Sigmoid colon (tissue), 7 donors: ENCODE data around the gene SPATA6. TPM values are rescaled to one million over a fixed set of nuclear protein-coding genes. Genes with fewer than 3 reads are reported as not detected.
"Not testable (repeated sequence)": the region's sequence is repeated elsewhere in the genome, so short reads cannot be mapped to it uniquely, and the experiment has no call there.

Source experiments
- DNase-seq: peaks from one replicate; pipeline ENCODE4 v3.0.0-alpha.2; 2019
- H3K27ac ChIP-seq, 4 donors: fragments of 200-600 bp; sonication (generic); one replicate each; pipeline ENCODE4 v1.5.1; 2016 to 2019; ENCODE audit warnings: mild to moderate bottlenecking in 1 of 4
- H3K27me3 ChIP-seq, 3 donors: fragments of 200-600 bp; sonication (generic); one replicate each; pipeline ENCODE4 v1.5.1; 2019; ENCODE audit warnings: mild to moderate bottlenecking in 1 of 3
- H3K36me3 ChIP-seq, 4 donors: fragments of 200-600 bp; sonication (generic); one replicate each; pipeline ENCODE4 v1.5.1; 2016 to 2019
- H3K4me1 ChIP-seq, 4 donors: fragments of 200-600 bp; sonication (generic); one replicate each; pipeline ENCODE4 v1.5.1; 2017 to 2019
- H3K4me3 ChIP-seq, 4 donors: fragments of 200-600 bp; sonication (generic); one replicate each; pipeline ENCODE4 v1.5.1; 2017 to 2019; ENCODE audit warnings: mild to moderate bottlenecking in 2 of 4, moderate library complexity in 1 of 4
- H3K9me3 ChIP-seq, 4 donors: fragments of 200-600 bp in 3 of 4; sonication (generic) in 3 of 4; one replicate each; pipeline versions ENCODE4 v1.5.1 to v1.6.1; 2013 to 2019
- EP300 ChIP-seq, 4 donors: sonication (generic); formaldehyde crosslinking; IDR thresholded peaks; one replicate each; pipeline ENCODE4 v1.6.1; 2017; ENCODE audit warnings: antibody characterized with exemption in 4 of 4
- POLR2A ChIP-seq, 2 donors: fragments of 450-650 bp; IDR thresholded peaks; one replicate each; pipeline ENCODE4 v1.6.1; 2016; ENCODE audit warnings: antibody characterized with exemption in 2 of 2, mild to moderate bottlenecking in 2 of 2, moderate library complexity in 2 of 2
- POLR2AphosphoS5 ChIP-seq, 4 donors: sonication (generic); formaldehyde crosslinking; IDR thresholded peaks; one replicate each; pipeline ENCODE4 v1.6.1; 2017; ENCODE audit warnings: antibody characterized with exemption in 4 of 4
- WGBS, 2 donors: extraction: QIAGEN DNeasy Blood & Tissue Kit; methylation state at CpG; one replicate each; pipeline ENCODE4 v1.1.7; 2013; 5-methylcytosine and 5-hydroxymethylcytosine counted together
- intact Hi-C: fragments of 100-400 bp; cut with DNase I; formaldehyde crosslinking; loops from one replicate; pipeline ENCODE4 v1.15.1; 2023
- polyA plus RNA-seq, 3 donors: library from polyadenylated mRNA; stranded (reverse); fragments of 200-250 nt; gene quantifications; one replicate each; pipeline ENCODE4 v1.2.3, GENCODE V29; 2013
- total RNA-seq, 4 donors: library from RNA; depleted of rRNA; stranded (reverse); fragments of >200 nt; gene quantifications; one replicate each; pipeline ENCODE4 v1.1.0, GENCODE V29; 2016
- TF ChIP-seq, protein P1 (sequence below), 4 experiments: fragments of 450-650 bp in 3 of 4; fragments of 200-600 bp in 1 of 4; IDR thresholded peaks; one replicate each; pipeline ENCODE4 v1.5.1; 2016 to 2019; ENCODE audit warnings: antibody characterized with exemption in 4 of 4, mild to moderate bottlenecking in 3 of 4, moderate library complexity in 2 of 4
- donor health status: healthy with polysubstance abuse.
- donor health status: Bipolar disorder and iron deficiency.
- donor health status: healthy.

SPATA6 gene
- total and polyA plus RNA-seq, 7 donors: 3.7 to 31.4 (median 17.6) TPM

GRCh38 chr1:48294656-48295055 is 177.3 kb downstream of the SPATA6 start:
- WGBS, 2 donors: 76 to 83% methylated on average over 1 of the region's 1 CpG
- TF ChIP-seq POLR2AphosphoS5 (IDR thresholded peaks at IDR 0.05) (no peak), EP300 (IDR thresholded peaks at IDR 0.05) (no peak), POLR2A (IDR thresholded peaks at IDR 0.05) (no peak)
- TF ChIP-seq, protein P1, sequence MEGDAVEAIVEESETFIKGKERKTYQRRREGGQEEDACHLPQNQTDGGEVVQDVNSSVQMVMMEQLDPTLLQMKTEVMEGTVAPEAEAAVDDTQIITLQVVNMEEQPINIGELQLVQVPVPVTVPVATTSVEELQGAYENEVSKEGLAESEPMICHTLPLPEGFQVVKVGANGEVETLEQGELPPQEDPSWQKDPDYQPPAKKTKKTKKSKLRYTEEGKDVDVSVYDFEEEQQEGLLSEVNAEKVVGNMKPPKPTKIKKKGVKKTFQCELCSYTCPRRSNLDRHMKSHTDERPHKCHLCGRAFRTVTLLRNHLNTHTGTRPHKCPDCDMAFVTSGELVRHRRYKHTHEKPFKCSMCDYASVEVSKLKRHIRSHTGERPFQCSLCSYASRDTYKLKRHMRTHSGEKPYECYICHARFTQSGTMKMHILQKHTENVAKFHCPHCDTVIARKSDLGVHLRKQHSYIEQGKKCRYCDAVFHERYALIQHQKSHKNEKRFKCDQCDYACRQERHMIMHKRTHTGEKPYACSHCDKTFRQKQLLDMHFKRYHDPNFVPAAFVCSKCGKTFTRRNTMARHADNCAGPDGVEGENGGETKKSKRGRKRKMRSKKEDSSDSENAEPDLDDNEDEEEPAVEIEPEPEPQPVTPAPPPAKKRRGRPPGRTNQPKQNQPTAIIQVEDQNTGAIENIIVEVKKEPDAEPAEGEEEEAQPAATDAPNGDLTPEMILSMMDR (IDR thresholded peaks at IDR 0.05): no peak
- no peaks in the 10 kb centered on the region for H3K27me3 ChIP-seq
- no peaks in the 10 kb centered on the region for H3K9me3 ChIP-seq
- DNase-seq: no peak
- intact Hi-C loops: no loop called here
- peaks cover 0 to 20% (median 2%) of the 10 kb centered on the region in 4 donors for H3K36me3 ChIP-seq
- no peaks in the 10 kb centered on the region for H3K4me1 ChIP-seq
- no peak overlapping the region for H3K4me3 ChIP-seq
- H3K27ac ChIP-seq: no peak overlapping the region

DNA sequence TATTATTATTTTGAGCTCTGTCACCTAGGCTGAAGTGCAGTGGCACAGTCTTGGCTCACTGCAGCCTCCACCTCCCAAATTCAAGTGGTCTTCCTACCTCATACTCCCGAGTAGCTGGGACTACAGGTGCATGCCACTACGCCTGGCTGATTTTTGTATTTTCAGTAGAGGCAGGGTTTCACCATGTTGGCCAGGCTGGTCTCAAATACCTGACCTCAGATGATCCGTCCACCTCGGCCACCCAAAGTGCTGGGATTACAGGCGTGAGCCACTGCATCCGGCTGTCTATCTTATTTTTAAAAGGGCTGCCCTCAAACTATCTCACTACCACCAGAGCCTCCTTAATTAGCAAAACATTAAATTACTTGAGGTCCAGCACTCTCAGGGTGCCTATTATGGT is 177.9 kb downstream of the SPATA6 start:
- DNase-seq, H3K27me3 ChIP-seq, H3K9me3 ChIP-seq, H3K4me1 ChIP-seq, H3K27ac ChIP-seq, intact Hi-C loops, H3K4me3 ChIP-seq: not testable (repeated sequence)
- 92 to 94% methylated on average over 6 of the region's 6 CpGs for WGBS, 2 donors
- H3K36me3 ChIP-seq: peaks cover 0 to 20% (median 2%) of the 10 kb centered on the region in 4 donors

GRCh38 chr1:48292706-48293105 is 179.3 kb downstream of the SPATA6 start:
- TF ChIP-seq EP300 (IDR thresholded peaks at IDR 0.05) (no peak), POLR2A (IDR thresholded peaks at IDR 0.05) (no peak), POLR2AphosphoS5 (IDR thresholded peaks at IDR 0.05) (no peak)
- TF ChIP-seq, protein P1 (IDR thresholded peaks at IDR 0.05): no peak
- intact Hi-C loops: no loop called here
- no peak for DNase-seq
- H3K27ac ChIP-seq: no peak overlapping the region
- WGBS, 2 donors: 93 to 94% methylated on average over 5 of the region's 5 CpGs
- H3K4me1 ChIP-seq: no peaks in the 10 kb centered on the region
- H3K36me3 ChIP-seq: peaks cover 0 to 9% (median 0%) of the 10 kb centered on the region in 4 donors
- no peaks in the 10 kb centered on the region for H3K27me3 ChIP-seq
- H3K9me3 ChIP-seq: no peaks in the 10 kb centered on the region
- H3K4me3 ChIP-seq: no peak overlapping the region

GRCh38 chr1:48291421-48291820 is 180.6 kb downstream of the SPATA6 start:
- no peaks in the 10 kb centered on the region for H3K9me3 ChIP-seq
- no peak overlapping the region for H3K4me3 ChIP-seq
- no peaks in the 10 kb centered on the region for H3K4me1 ChIP-seq
- H3K27ac ChIP-seq: no peak overlapping the region
- no peak for DNase-seq
- no peak for TF ChIP-seq POLR2A (IDR thresholded peaks at IDR 0.05)
- TF ChIP-seq POLR2AphosphoS5 (IDR thresholded peaks at IDR 0.05): no peak
- TF ChIP-seq, protein P1 (IDR thresholded peaks at IDR 0.05): no peak
- TF ChIP-seq EP300 (IDR thresholded peaks at IDR 0.05): no peak
- no peaks in the 10 kb centered on the region for H3K27me3 ChIP-seq
- 94 to 96% methylated on average over 4 of the region's 4 CpGs for WGBS, 2 donors
- intact Hi-C loops: no loop called here
- H3K36me3 ChIP-seq: peaks cover 0 to 3% (median 0%) of the 10 kb centered on the region in 4 donors

- no peak for DNase-seq
- Histone ChIP-seq H3K4me1 (no peaks in the 10 kb centered on the region), H3K4me3 (no peak overlapping the region), H3K27me3 (no peaks in the 10 kb centered on the region), H3K36me3 (no peaks in the 10 kb centered on the region), H3K9me3 (no peaks in the 10 kb centered on the region), H3K27ac (no peak overlapping the region)
- 70 to 87% methylated on average over 3 of the region's 3 CpGs for WGBS, 2 donors
- TF ChIP-seq EP300 (IDR thresholded peaks at IDR 0.05) (no peak), POLR2A (IDR thresholded peaks at IDR 0.05) (no peak)
- TF ChIP-seq, protein P1 (IDR thresholded peaks at IDR 0.05): no peak
- intact Hi-C loops: no loop called here
These were observed 186.5 kb downstream of the SPATA6 start for GRCh38 chr1:48285525-48285924.

- H3K4me1 ChIP-seq, H3K36me3 ChIP-seq, H3K9me3 ChIP-seq, H3K27ac ChIP-seq, H3K4me3 ChIP-seq, intact Hi-C loops, DNase-seq, H3K27me3 ChIP-seq: not testable (repeated sequence)
- 57 to 69% methylated on average over 10 of the region's 10 CpGs for WGBS, 2 donors
These were observed 187.1 kb downstream of the SPATA6 start for GRCh38 chr1:48284696-48285420.

GRCh38 chr1:48282329-48282728 is 189.7 kb downstream of the SPATA6 start:
- H3K4me3 ChIP-seq, DNase-seq, H3K4me1 ChIP-seq, H3K9me3 ChIP-seq, intact Hi-C loops, H3K27me3 ChIP-seq, H3K36me3 ChIP-seq, H3K27ac ChIP-seq: not testable (repeated sequence)

GRCh38 chr1:48277437-48277836 is 194.6 kb downstream of the SPATA6 start:
- H3K27ac ChIP-seq, H3K4me1 ChIP-seq, intact Hi-C loops, H3K36me3 ChIP-seq, H3K27me3 ChIP-seq, H3K4me3 ChIP-seq, H3K9me3 ChIP-seq, DNase-seq: not testable (repeated sequence)
- 87 to 89% methylated on average over 10 of the region's 10 CpGs for WGBS, 2 donors
